PFSK-1 (cell line): Measurements from ENCODE around the gene CAMK4.

Source experiments
- FOXP2 ChIP-seq: optimal IDR thresholded peaks from 2 replicates; pipeline ENCODE3; 2011; ENCODE audit warnings: borderline replicate concordance, control low read depth, inconsistent platforms; ENCODE audit not compliant: insufficient read depth; ENCODE audit errors: extremely low read length, extremely low read depth
- POLR2AphosphoS5 ChIP-seq: IDR thresholded peaks from 2 replicates; pipeline ENCODE4 v1.6.1; 2012; ENCODE audit warnings: low read depth, mild to moderate bottlenecking, control low read depth, low read length, moderate library complexity
- SIN3A ChIP-seq: IDR thresholded peaks from 2 replicates; pipeline ENCODE4 v1.6.1; 2012; ENCODE audit warnings: mild to moderate bottlenecking, low read length, moderate library complexity, borderline replicate concordance; ENCODE audit not compliant: insufficient read depth
- TAF1 ChIP-seq: IDR thresholded peaks from 2 replicates; pipeline ENCODE4 v1.6.1; 2012; ENCODE audit warnings: low read length, control low read depth, borderline replicate concordance; ENCODE audit not compliant: insufficient read depth

DNA sequence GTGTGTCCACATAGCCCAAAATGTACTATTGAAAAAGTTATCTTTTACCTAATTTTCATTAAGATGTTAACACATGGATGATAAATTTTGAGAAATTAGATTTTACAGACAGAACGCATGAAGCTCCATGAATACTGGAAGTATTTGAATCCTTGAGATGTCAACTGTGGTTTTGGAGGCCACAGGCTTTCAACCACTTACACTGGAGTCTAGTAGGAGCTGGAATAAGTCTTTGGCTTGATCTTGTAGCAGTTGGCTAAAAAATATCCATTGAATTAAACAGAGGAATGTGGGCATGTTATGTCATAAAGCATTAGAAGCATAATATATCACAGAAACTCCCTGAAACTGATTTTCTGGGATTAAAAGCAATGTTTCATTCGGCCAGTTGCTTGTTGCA lies 52.9 kb downstream of the CAMK4 start:
- no peak for TF ChIP-seq POLR2AphosphoS5
- TF ChIP-seq TAF1 = no peak
- no peak for TF ChIP-seq SIN3A
- no peak for TF ChIP-seq FOXP2
